Endothelial cell (in vitro differentiated cells): ENCODE measurements around the gene DSG2. TPM values are rescaled to one million over a fixed set of nuclear protein-coding genes. Genes with fewer than 3 reads are reported as not detected.
A peak's percentile ranks its signal among the peaks of the same experiment; 100 is the strongest.

Source experiments
- DNase-seq: peaks from one replicate; pipeline ENCODE4 v3.0.0; 2021; ENCODE audit warnings: low spot score
- H3K27ac Mint-ChIP-seq: one replicate; pipeline ENCODE4 v1.8.0; 2021; ENCODE audit warnings: mixed read lengths, inconsistent platforms; ENCODE audit not compliant: unreplicated experiment
- H3K27me3 Mint-ChIP-seq: one replicate; pipeline ENCODE4 v1.8.0; 2021; ENCODE audit warnings: mild to moderate bottlenecking, moderate library complexity, mixed read lengths, inconsistent platforms; ENCODE audit not compliant: unreplicated experiment
- H3K36me3 Mint-ChIP-seq: one replicate; pipeline ENCODE4 v1.8.0; 2021; ENCODE audit warnings: mild to moderate bottlenecking, low read depth, mixed read lengths, inconsistent platforms; ENCODE audit not compliant: unreplicated experiment
- H3K4me1 Mint-ChIP-seq: one replicate; pipeline ENCODE4 v1.8.0; 2021; ENCODE audit warnings: mild to moderate bottlenecking, mixed read lengths, inconsistent platforms; ENCODE audit not compliant: unreplicated experiment
- H3K4me3 Mint-ChIP-seq: one replicate; pipeline ENCODE4 v1.8.0; 2021; ENCODE audit warnings: mild to moderate bottlenecking, mixed read lengths, inconsistent platforms; ENCODE audit not compliant: unreplicated experiment
- H3K9me3 Mint-ChIP-seq: one replicate; pipeline ENCODE4 v1.8.0; 2021; ENCODE audit warnings: mixed read lengths, inconsistent platforms; ENCODE audit not compliant: unreplicated experiment
- total RNA-seq: library from RNA; stranded (reverse); fragmentation: NEBNext Ultra II Directional; extraction: Animal tissue kit (Norgen Biotek cat#: 25700); gene quantifications from one replicate; pipeline ENCODE4 v1.2.1, GENCODE V29; 2021; ENCODE audit not compliant: unreplicated experiment
- TF ChIP-seq, protein P1 (sequence below): fragments of 200-600 bp; sonication (generic); IDR thresholded peaks from one replicate; pipeline ENCODE4 v1.5.0; 2021; ENCODE audit warnings: antibody characterized with exemption; ENCODE audit not compliant: unreplicated experiment

The DSG2 gene
- total RNA-seq, 1 donor from 2014 or later: 60.5 TPM

DNA sequence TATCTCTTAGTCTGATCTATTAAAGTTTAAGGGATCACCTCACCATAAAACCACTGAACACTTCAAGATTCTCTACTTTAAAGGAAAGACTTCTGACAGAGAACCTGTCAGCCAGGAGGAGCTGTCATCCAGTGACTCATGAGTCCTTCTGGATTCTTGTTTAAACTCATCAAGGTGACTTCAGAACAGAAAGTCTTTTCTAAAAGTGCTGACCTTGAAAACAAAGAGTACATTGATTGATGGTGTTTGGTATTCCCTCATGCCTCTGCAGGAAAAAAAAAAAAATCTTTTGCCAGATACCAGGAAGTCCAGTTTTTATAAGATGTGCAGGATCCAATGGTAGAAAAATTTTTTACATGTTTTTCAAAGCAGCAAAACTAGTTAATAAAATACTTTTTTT lies 12.3 kb downstream of the DSG2 start:
- H3K36me3 Mint-ChIP-seq: no peaks in the 10 kb centered on the region

DNA sequence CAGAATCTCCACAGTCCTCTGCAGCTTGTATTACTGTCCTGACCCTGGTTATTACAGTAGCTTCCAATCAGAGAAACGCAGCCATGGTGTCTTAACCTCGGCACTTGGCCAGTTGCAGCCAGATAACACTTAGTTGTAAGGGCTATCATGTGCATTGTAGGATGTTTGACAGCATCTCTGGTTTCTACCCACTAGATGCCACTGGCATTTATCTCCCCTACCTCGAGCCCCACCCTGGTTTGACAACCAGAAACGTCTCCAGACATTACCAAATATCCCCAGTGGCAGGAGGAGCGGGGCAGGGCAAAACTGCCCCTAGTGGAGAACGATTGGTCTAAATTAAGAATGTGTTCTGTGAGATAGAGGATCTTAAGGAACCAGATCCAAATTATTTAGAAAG lies 13.1 kb downstream of the DSG2 start:
- no peak for DNase-seq

More for the DNA sequence above, 12.3 kb downstream of the DSG2 start:
- H3K27me3 Mint-ChIP-seq: peaks cover 3% of the 10 kb centered on the region
- TF ChIP-seq, protein P1, sequence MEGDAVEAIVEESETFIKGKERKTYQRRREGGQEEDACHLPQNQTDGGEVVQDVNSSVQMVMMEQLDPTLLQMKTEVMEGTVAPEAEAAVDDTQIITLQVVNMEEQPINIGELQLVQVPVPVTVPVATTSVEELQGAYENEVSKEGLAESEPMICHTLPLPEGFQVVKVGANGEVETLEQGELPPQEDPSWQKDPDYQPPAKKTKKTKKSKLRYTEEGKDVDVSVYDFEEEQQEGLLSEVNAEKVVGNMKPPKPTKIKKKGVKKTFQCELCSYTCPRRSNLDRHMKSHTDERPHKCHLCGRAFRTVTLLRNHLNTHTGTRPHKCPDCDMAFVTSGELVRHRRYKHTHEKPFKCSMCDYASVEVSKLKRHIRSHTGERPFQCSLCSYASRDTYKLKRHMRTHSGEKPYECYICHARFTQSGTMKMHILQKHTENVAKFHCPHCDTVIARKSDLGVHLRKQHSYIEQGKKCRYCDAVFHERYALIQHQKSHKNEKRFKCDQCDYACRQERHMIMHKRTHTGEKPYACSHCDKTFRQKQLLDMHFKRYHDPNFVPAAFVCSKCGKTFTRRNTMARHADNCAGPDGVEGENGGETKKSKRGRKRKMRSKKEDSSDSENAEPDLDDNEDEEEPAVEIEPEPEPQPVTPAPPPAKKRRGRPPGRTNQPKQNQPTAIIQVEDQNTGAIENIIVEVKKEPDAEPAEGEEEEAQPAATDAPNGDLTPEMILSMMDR: no peak
- H3K27ac Mint-ChIP-seq: no peak overlapping the region
- peaks cover 14% of the 10 kb centered on the region for H3K4me1 Mint-ChIP-seq
- DNase-seq: no peak
- H3K4me3 Mint-ChIP-seq: no peak overlapping the region
- no peaks in the 10 kb centered on the region for H3K9me3 Mint-ChIP-seq

DNA sequence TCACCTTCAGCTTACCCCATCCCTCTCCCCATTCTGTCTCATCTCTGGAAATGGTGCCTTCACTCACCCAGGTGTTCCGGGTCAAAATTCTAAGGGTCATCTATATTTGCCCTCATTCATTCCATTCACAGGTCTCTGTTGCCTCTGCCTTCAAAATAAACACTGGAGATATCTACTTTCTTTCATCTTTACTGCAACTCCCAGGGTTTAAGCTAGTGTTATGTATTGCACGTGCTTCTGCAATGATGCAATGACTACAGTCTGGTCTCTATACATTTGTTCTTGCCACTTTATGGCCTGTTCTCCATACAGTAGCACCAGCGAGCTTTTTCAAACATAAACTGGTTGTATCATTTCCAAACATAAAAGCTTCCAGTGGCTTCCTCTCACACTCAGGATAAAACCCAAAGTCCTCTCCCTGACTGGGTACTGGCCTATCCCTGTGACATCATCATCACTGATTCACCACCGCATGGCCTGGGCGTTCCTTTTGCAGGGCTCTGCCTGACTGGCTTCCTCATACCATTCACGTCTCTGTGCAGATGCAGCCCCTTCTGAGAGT lies 14.3 kb downstream of the DSG2 start:
- no peak overlapping the region for H3K4me3 Mint-ChIP-seq

More for the DNA sequence above, 13.1 kb downstream of the DSG2 start:
- TF ChIP-seq, protein P1: peak; percentile 27
- H3K4me3 Mint-ChIP-seq: no peak overlapping the region
- H3K9me3 Mint-ChIP-seq: no peaks in the 10 kb centered on the region
- H3K27ac Mint-ChIP-seq: no peak overlapping the region
- H3K27me3 Mint-ChIP-seq: peaks cover 3% of the 10 kb centered on the region
- no peaks in the 10 kb centered on the region for H3K36me3 Mint-ChIP-seq
- H3K4me1 Mint-ChIP-seq: peaks cover 14% of the 10 kb centered on the region

DNA sequence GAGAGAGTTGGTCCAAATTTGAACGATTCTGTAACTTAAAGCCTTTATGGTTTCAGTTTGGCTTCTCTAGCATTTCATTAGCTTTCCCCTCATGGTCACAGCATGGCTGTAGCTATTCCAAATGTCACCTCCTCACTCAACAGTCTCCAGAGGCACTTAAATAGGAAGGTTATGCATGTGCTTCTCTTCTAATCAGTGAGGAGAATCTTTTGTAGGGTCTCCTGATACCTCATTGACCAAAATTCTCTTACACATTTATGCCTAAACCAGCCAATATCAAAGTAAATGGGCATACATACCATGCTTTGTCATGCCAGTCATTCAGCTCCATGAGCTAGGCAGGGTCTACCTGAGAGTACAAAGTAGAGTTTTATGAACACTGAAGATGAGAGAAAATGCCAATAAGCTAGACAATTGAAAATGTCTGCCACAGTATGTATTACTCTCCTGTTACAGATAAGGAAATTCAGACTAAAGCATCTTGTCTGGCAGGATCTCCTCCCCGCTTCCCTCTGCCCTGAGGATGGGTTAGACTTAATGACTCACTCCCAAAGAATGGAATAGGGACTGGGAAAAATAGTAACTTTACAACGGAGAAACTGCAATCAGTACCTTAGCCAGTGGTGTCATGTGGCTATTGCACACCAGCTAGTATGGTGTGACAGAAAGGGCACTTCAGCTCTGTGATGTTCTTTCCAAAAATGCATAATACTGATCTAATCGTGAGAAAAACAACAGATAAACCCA lies 15.4 kb downstream of the DSG2 start:
- Mint-ChIP-seq H3K4me3 (no peak overlapping the region), H3K36me3 (no peaks in the 10 kb centered on the region), H3K27me3 (peaks cover 3% of the 10 kb centered on the region), H3K27ac (peak overlapping the region; percentile 6), H3K4me1 (peaks cover 14% of the 10 kb centered on the region), H3K9me3 (no peaks in the 10 kb centered on the region)
- TF ChIP-seq, protein P1: no peak
- DNase-seq: no peak

More for the DNA sequence above, 14.3 kb downstream of the DSG2 start:
- DNase-seq: no peak
- no peak overlapping the region for H3K27ac Mint-ChIP-seq
- TF ChIP-seq, protein P1: no peak
- H3K4me1 Mint-ChIP-seq: peaks cover 14% of the 10 kb centered on the region
- H3K27me3 Mint-ChIP-seq: peaks cover 3% of the 10 kb centered on the region
- H3K9me3 Mint-ChIP-seq: no peaks in the 10 kb centered on the region
- no peaks in the 10 kb centered on the region for H3K36me3 Mint-ChIP-seq

DNA sequence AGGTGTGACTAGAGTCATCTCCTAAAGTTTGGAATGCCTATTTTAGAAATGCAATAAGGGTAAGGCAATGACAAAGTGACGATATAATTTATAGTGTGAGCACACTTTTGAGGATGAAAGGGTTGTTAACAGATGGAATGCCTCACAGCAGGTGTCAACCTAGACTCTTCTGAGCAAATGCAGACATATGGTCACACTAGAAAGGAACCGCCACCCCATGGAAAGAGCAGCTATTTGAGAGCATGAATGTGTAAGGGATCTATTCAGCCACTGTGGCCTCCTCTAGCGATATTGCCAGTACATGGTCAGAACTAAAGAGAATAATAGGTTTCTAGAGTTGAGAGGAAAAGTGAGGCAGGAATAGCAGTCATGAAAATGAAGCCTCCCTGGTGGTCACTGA lies 18.5 kb downstream of the DSG2 start:
- peaks cover 14% of the 10 kb centered on the region for H3K4me1 Mint-ChIP-seq
- H3K9me3 Mint-ChIP-seq: no peaks in the 10 kb centered on the region
- H3K36me3 Mint-ChIP-seq: peaks cover 5% of the 10 kb centered on the region
- peaks cover 3% of the 10 kb centered on the region for H3K27me3 Mint-ChIP-seq
- no peak for DNase-seq
- H3K4me3 Mint-ChIP-seq: no peak overlapping the region
- H3K27ac Mint-ChIP-seq: no peak overlapping the region
- TF ChIP-seq, protein P1: no peak
